HepG2 (cell line): ENCODE data around the gene MCF2L.

Experiments
- NFKB2 ChIP-seq: sonication (generic); formaldehyde crosslinking; IDR thresholded peaks from 2 replicates; pipeline ENCODE4 v1.4.0; 2020; ENCODE audit warnings: missing genetic modification reagents, borderline replicate concordance
- POLR2AphosphoS5 ChIP-seq: IDR thresholded peaks from 2 replicates; pipeline ENCODE4 v1.6.1; 2012; ENCODE audit warnings: low read depth, low read length
- SP2 ChIP-seq: sonication (generic); formaldehyde crosslinking; IDR thresholded peaks from 2 replicates; pipeline ENCODE4 v1.5.1; 2020; ENCODE audit warnings: mild to moderate bottlenecking, missing genetic modification reagents
- SRF ChIP-seq: IDR thresholded peaks from 2 replicates; pipeline ENCODE4 v1.6.1; 2011; ENCODE audit warnings: mild to moderate bottlenecking, low read depth, low read length, moderate library complexity
- TAF15 ChIP-seq: fragments of 200-400 bp; formaldehyde crosslinking; IDR thresholded peaks from one replicate; pipeline ENCODE4 v1.6.1; 2018; ENCODE audit warnings: mild to moderate bottlenecking, low read depth, low read length; ENCODE audit not compliant: poor library complexity, severe bottlenecking
- TEAD2 ChIP-seq: sonication (generic); formaldehyde crosslinking; IDR thresholded peaks from 2 replicates; pipeline ENCODE4 v1.9.0; 2021; ENCODE audit warnings: missing genetic modification reagents
- ZNF263 ChIP-seq: sonication (generic); formaldehyde crosslinking; IDR thresholded peaks from 2 replicates; pipeline ENCODE4 v1.4.0; 2020; ENCODE audit warnings: missing genetic modification reagents
- ZNF354B ChIP-seq: sonication (generic); formaldehyde crosslinking; IDR thresholded peaks from 2 replicates; pipeline ENCODE4 v1.8.0; 2022; ENCODE audit warnings: mild to moderate bottlenecking, missing genetic modification reagents
- ZNF550 ChIP-seq: sonication (generic); formaldehyde crosslinking; IDR thresholded peaks from 2 replicates; pipeline ENCODE4 v1.4.0; 2020; ENCODE audit warnings: mild to moderate bottlenecking, missing genetic modification reagents, borderline replicate concordance
- ZNF737 ChIP-seq: sonication (generic); formaldehyde crosslinking; IDR thresholded peaks from 2 replicates; pipeline ENCODE4 v1.5.0; 2020; ENCODE audit warnings: missing genetic modification reagents, mild to moderate bottlenecking, borderline replicate concordance
- ZZZ3 ChIP-seq: sonication (generic); formaldehyde crosslinking; IDR thresholded peaks from 2 replicates; pipeline ENCODE4 v1.4.0; 2020; ENCODE audit warnings: missing genetic modification reagents, mild to moderate bottlenecking, borderline replicate concordance
- TF ChIP-seq, protein P1 (sequence below): sonication (generic); formaldehyde crosslinking; IDR thresholded peaks from 2 replicates; pipeline ENCODE4 v1.5.0; 2020; ENCODE audit warnings: mild to moderate bottlenecking, missing genetic modification reagents, moderate library complexity
- TF ChIP-seq, protein P2 (sequence below): sonication (generic); formaldehyde crosslinking; IDR thresholded peaks from 2 replicates; pipeline ENCODE4 v1.4.0; 2020; ENCODE audit warnings: missing genetic modification reagents
- TF ChIP-seq, protein P3 (sequence below): sonication (generic); formaldehyde crosslinking; IDR thresholded peaks from 2 replicates; pipeline ENCODE4 v1.4.0; 2020; ENCODE audit warnings: low read depth, missing genetic modification reagents

DNA sequence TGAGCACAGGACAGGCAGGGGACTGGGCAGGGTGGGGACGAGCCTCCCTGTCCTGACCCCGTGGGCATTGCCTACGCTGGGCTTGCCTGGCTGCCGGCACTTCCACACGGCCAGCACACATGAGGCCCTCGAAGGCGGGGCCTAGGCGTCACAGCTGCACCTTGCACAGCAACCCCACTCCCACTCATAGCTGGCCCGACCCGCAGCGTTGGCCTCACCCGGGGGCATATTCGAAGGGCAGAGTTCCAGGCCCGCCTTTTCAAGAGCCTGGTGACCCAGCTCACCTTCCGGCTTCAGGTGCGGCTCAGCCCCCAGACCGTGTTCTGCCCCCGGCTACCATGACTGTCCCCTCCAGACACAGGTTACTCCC, 172.6 kb downstream of the MCF2L start:
- no peak for TF ChIP-seq NFKB2 (CRISPR knock-in tag)
- TF ChIP-seq, protein P1, sequence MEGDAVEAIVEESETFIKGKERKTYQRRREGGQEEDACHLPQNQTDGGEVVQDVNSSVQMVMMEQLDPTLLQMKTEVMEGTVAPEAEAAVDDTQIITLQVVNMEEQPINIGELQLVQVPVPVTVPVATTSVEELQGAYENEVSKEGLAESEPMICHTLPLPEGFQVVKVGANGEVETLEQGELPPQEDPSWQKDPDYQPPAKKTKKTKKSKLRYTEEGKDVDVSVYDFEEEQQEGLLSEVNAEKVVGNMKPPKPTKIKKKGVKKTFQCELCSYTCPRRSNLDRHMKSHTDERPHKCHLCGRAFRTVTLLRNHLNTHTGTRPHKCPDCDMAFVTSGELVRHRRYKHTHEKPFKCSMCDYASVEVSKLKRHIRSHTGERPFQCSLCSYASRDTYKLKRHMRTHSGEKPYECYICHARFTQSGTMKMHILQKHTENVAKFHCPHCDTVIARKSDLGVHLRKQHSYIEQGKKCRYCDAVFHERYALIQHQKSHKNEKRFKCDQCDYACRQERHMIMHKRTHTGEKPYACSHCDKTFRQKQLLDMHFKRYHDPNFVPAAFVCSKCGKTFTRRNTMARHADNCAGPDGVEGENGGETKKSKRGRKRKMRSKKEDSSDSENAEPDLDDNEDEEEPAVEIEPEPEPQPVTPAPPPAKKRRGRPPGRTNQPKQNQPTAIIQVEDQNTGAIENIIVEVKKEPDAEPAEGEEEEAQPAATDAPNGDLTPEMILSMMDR (CRISPR knock-in tag): no peak
- no peak for TF ChIP-seq ZNF550 (CRISPR knock-in tag)
- TF ChIP-seq, protein P2, sequence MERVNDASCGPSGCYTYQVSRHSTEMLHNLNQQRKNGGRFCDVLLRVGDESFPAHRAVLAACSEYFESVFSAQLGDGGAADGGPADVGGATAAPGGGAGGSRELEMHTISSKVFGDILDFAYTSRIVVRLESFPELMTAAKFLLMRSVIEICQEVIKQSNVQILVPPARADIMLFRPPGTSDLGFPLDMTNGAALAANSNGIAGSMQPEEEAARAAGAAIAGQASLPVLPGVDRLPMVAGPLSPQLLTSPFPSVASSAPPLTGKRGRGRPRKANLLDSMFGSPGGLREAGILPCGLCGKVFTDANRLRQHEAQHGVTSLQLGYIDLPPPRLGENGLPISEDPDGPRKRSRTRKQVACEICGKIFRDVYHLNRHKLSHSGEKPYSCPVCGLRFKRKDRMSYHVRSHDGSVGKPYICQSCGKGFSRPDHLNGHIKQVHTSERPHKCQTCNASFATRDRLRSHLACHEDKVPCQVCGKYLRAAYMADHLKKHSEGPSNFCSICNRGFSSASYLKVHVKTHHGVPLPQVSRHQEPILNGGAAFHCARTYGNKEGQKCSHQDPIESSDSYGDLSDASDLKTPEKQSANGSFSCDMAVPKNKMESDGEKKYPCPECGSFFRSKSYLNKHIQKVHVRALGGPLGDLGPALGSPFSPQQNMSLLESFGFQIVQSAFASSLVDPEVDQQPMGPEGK (CRISPR knock-in tag): no peak
- TF ChIP-seq TEAD2: no peak
- TF ChIP-seq ZNF263 (CRISPR knock-in tag): no peak
- TF ChIP-seq ZNF737 (CRISPR knock-in tag): no peak
- no peak for TF ChIP-seq SRF
- TF ChIP-seq, protein P3, sequence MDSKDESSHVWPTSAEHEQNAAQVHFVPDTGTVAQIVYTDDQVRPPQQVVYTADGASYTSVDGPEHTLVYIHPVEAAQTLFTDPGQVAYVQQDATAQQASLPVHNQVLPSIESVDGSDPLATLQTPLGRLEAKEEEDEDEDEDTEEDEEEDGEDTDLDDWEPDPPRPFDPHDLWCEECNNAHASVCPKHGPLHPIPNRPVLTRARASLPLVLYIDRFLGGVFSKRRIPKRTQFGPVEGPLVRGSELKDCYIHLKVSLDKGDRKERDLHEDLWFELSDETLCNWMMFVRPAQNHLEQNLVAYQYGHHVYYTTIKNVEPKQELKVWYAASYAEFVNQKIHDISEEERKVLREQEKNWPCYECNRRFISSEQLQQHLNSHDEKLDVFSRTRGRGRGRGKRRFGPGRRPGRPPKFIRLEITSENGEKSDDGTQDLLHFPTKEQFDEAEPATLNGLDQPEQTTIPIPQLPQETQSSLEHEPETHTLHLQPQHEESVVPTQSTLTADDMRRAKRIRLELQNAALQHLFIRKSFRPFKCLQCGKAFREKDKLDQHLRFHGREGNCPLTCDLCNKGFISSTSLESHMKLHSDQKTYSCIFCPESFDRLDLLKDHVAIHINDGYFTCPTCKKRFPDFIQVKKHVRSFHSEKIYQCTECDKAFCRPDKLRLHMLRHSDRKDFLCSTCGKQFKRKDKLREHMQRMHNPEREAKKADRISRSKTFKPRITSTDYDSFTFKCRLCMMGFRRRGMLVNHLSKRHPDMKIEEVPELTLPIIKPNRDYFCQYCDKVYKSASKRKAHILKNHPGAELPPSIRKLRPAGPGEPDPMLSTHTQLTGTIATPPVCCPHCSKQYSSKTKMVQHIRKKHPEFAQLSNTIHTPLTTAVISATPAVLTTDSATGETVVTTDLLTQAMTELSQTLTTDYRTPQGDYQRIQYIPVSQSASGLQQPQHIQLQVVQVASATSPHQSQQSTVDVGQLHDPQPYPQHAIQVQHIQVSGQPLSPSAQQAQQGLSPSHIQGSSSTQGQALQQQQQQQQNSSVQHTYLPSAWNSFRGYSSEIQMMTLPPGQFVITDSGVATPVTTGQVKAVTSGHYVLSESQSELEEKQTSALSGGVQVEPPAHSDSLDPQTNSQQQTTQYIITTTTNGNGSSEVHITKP (CRISPR knock-in tag): no peak
- TF ChIP-seq TAF15: no peak
- TF ChIP-seq ZZZ3 (CRISPR knock-in tag): no peak
- TF ChIP-seq ZNF354B (CRISPR knock-in tag): no peak
- no peak for TF ChIP-seq SP2 (CRISPR knock-in tag)
- no peak for TF ChIP-seq POLR2AphosphoS5
